K562 (cell line): Measurements from ENCODE around the gene GNB5. TPM values are rescaled to one million over a fixed set of nuclear protein-coding genes. Genes with fewer than 3 reads are reported as not detected.
A peak's percentile ranks its signal among the peaks of the same experiment; 100 is the strongest.

Source experiments
- ATAC-seq: fragments of 200-7000 bp; cut with Tn5 transposase; 3 replicates; pipeline ENCODE4 v1.9.1; 2020; ENCODE audit warnings: moderate library complexity
- BruUV-seq: library from RNA; stranded (reverse); fragments of 400-500 nt; replicated peaks from 2 replicates; lab custom pipeline; 2021; lab: Mats Ljungman, UMichigan
- CTCF ChIA-PET: fragments of 300-600 bp; formaldehyde crosslinking; extraction: SDS; loops from one replicate; lab custom pipeline; 2021; ENCODE audit warnings: low intra/inter-chr PET ratio; lab: Yijun Ruan, JAX
- POLR2A ChIA-PET: fragments of 300-600, 350-650 bp; sonication (Branson Sonifier 250); formaldehyde crosslinking; extraction: SDS; loops from one replicate; lab custom pipeline; 2021; ENCODE audit warnings: antibody characterized with exemption, inconsistent platforms; lab: Yijun Ruan, JAX
- DNase-seq, 4 experiments: peaks; one replicate each; pipeline versions ENCODE4 v3.0.0 to v3.0.0-alpha.2; 2011 to 2018; ENCODE audit warnings: low spot score in 3 of 4, mixed read lengths in 3 of 4; ENCODE audit errors: extremely low read depth in 1 of 4
- FAIRE-seq: peaks from 2 replicates; lab custom pipeline; 2011; peaks lifted over from hg19 to GRCh38; lab: Jason Lieb, UNC
- H2AFZ ChIP-seq: 2 replicates; pipeline ENCODE4 v1.6.0; 2011; ENCODE audit warnings: low read depth, low read length, control low read depth, inconsistent platforms
- H3K27ac ChIP-seq: fragments of 200-600 bp; 3 replicates; pipeline ENCODE4 v1.8.0; 2011; ENCODE audit warnings: low read depth, mild to moderate bottlenecking, control low read depth, inconsistent platforms, low read length, moderate library complexity, mixed read lengths; ENCODE audit errors: extremely low read depth
- H3K27me3 ChIP-seq, 2 experiments: fragments of 300-600 bp in 1 of 2; 2 replicates in 1 of 2; 3 replicates in 1 of 2; pipeline versions ENCODE4 v1.6.0 to v1.8.0; 2011; ENCODE audit warnings: inconsistent platforms in 2 of 2, low read length in 2 of 2, mild to moderate bottlenecking in 1 of 2, mixed read lengths in 1 of 2, moderate library complexity in 1 of 2; ENCODE audit not compliant: control insufficient read depth in 2 of 2, insufficient read depth in 2 of 2
- H3K36me3 ChIP-seq: fragments of 300-600 bp; 3 replicates; pipeline ENCODE4 v1.8.0; 2011; ENCODE audit warnings: mild to moderate bottlenecking, low read length, inconsistent platforms; ENCODE audit not compliant: control insufficient read depth, insufficient read depth
- H3K4me1 ChIP-seq, 2 experiments: fragments of 200-600 bp in 1 of 2; replicated peaks in 1 of 2; 2 replicates in 1 of 2; 3 replicates in 1 of 2; pipeline versions ENCODE4 v1.5.1 to v1.8.0; 2011; ENCODE audit warnings: inconsistent platforms in 2 of 2, low read length in 2 of 2, mild to moderate bottlenecking in 1 of 2, mixed read lengths in 1 of 2, moderate library complexity in 1 of 2; ENCODE audit not compliant: control insufficient read depth in 2 of 2, insufficient read depth in 2 of 2
- H3K4me2 ChIP-seq: 2 replicates; pipeline ENCODE4 v1.6.1; 2011; ENCODE audit warnings: low read length, control low read depth, inconsistent platforms, mixed read lengths; ENCODE audit not compliant: insufficient read depth
- H3K4me3 ChIP-seq: fragments of 200-600 bp; sonication (generic), shearing (Covaris generic); 2 replicates; pipeline ENCODE4 v1.5.1; 2016; ENCODE audit warnings: control low read depth, inconsistent platforms
- H3K79me2 ChIP-seq: fragments of 200-600 bp; 3 replicates; pipeline ENCODE4 v1.8.0; 2011; ENCODE audit warnings: low read length, inconsistent platforms; ENCODE audit not compliant: control insufficient read depth, insufficient read depth
- H3K9ac ChIP-seq, 2 experiments: 2 replicates each; pipeline versions ENCODE4 v1.6.0 to v1.6.1; 2011; ENCODE audit warnings: low read depth in 2 of 2, low read length in 2 of 2, control low read depth in 1 of 2, inconsistent platforms in 1 of 2, mild to moderate bottlenecking in 1 of 2, mixed read lengths in 1 of 2; ENCODE audit not compliant: insufficient read depth in 1 of 2
- H3K9me1 ChIP-seq: one replicate; pipeline ENCODE4 v1.6.0; 2011; ENCODE audit warnings: inconsistent platforms, mild to moderate bottlenecking, low read length, moderate library complexity; ENCODE audit not compliant: control insufficient read depth, insufficient read depth
- H3K9me3 ChIP-seq: replicated peaks from 2 replicates; pipeline ENCODE4 v1.5.1; 2011; ENCODE audit warnings: low read depth, low read length, inconsistent platforms; ENCODE audit not compliant: control insufficient read depth, insufficient read depth
- H4K20me1 ChIP-seq: replicated peaks from 2 replicates; pipeline ENCODE4 v1.6.1; 2011; ENCODE audit warnings: low read length, inconsistent platforms, mixed read lengths; ENCODE audit not compliant: control insufficient read depth, insufficient read depth
- CHAMP1 ChIP-seq: fragments of 450-650 bp; IDR thresholded peaks from 2 replicates; pipeline ENCODE4 v1.6.1; 2016; ENCODE audit warnings: mild to moderate bottlenecking
- CTBP1 ChIP-seq: fragments of 450-650 bp; IDR thresholded peaks from 2 replicates; pipeline ENCODE4 v1.6.1; 2016; ENCODE audit warnings: borderline replicate concordance
- ELF2 ChIP-seq: fragments of 250-450 bp; sonication (Bioruptor Pico); IDR thresholded peaks from 2 replicates; pipeline ENCODE4 v1.5.0; 2021; ENCODE audit warnings: mild to moderate bottlenecking
- FOSL1 ChIP-seq: fragments of 200-800 bp; sonication (Bioruptor generic); conservative IDR thresholded peaks from 2 replicates; pipeline ENCODE4 v1.6.1; 2016; ENCODE audit warnings: missing genetic modification characterization, missing compliant biosample characterization
- MEF2D ChIP-seq: conservative IDR thresholded peaks from 2 replicates; pipeline ENCODE4 v1.6.1; 2016; ENCODE audit warnings: low read depth, missing genetic modification characterization, missing compliant biosample characterization
- NR3C1 ChIP-seq: sonication (generic); formaldehyde crosslinking; IDR thresholded peaks from 2 replicates; pipeline ENCODE4 v1.8.1; 2022; ENCODE audit warnings: missing genetic modification reagents
- NRF1 ChIP-seq, 2 experiments: fragments of 450-650 bp; IDR thresholded peaks in 1 of 2; conservative IDR thresholded peaks in 1 of 2; 2 replicates each; pipeline ENCODE4 v1.6.1; 2014; ENCODE audit warnings: mild to moderate bottlenecking in 2 of 2
- PURB ChIP-seq: sonication (generic); formaldehyde crosslinking; IDR thresholded peaks from 2 replicates; pipeline ENCODE4 v1.9.0; 2021; ENCODE audit warnings: low read depth, mild to moderate bottlenecking, missing genetic modification reagents
- RNF2 ChIP-seq: sonication (generic); IDR thresholded peaks from 2 replicates; pipeline ENCODE4 v1.6.1; 2016
- SMAD3 ChIP-seq: fragments of 450-650 bp; formaldehyde crosslinking; conservative IDR thresholded peaks from 2 replicates; pipeline ENCODE4 v1.4.0; 2020; ENCODE audit warnings: mild to moderate bottlenecking
- TGIF2 ChIP-seq: sonication (generic); formaldehyde crosslinking; IDR thresholded peaks from 2 replicates; pipeline ENCODE4 v1.8.1; 2022; ENCODE audit warnings: mild to moderate bottlenecking, missing genetic modification reagents, moderate library complexity
- ZNF184 ChIP-seq: sonication (generic); formaldehyde crosslinking; IDR thresholded peaks from 2 replicates; pipeline ENCODE4 v1.5.0; 2020; ENCODE audit warnings: missing genetic modification reagents
- WGBS: fragments of 100-300 bp; shearing (Covaris generic); methylation state at CpG from one replicate; pipeline ENCODE4 v1.1.6; 2016; ENCODE audit warnings: low coverage, mixed read lengths; ENCODE audit not compliant: insufficient coverage; ENCODE audit errors: missing lambda C conversion rate; 5-methylcytosine and 5-hydroxymethylcytosine counted together
- in situ Hi-C: fragments of 300-500 bp; cut with MboI; formaldehyde crosslinking; loops from 4 replicates; pipeline ENCODE4 v1.15.0; 2018; ENCODE audit warnings: inconsistent platforms, mixed read lengths
- intact Hi-C: fragments of 100-400 bp; cut with micrococcal nuclease; formaldehyde crosslinking; loops from 2 replicates; pipeline ENCODE4 v1.14.2; 2022
- polyA plus RNA-seq, 8 experiments: library from polyadenylated mRNA; depleted of rRNA in 4 of 8; stranded (reverse) in 5 of 8; unstranded in 3 of 8; fragments of >200 nt; fragmentation: Nextera tagmentation in 2 of 8; fragmentation: Illumina TruSeq in 1 of 8; extraction: Ambion mirVana in 2 of 8; extraction: Trizol in 1 of 8; gene quantifications; 2 replicates each; pipeline versions ENCODE4 v1.2.1 to v1.2.3, GENCODE V29; 2011 to 2014; ENCODE audit warnings: inconsistent platforms in 1 of 8, missing spikeins in 1 of 8
- total RNA-seq, 7 experiments: library from RNA; depleted of rRNA in 6 of 7; stranded (reverse); fragments of >200 nt in 6 of 7; fragmentation: Illumina TruSeq in 2 of 7; extraction: Trizol in 2 of 7; gene quantifications; 2 replicates each; pipeline versions ENCODE4 v1.2.1 to v1.2.3, GENCODE V29; 2011 to 2021; ENCODE audit warnings: low replicate concordance in 1 of 7
- TF ChIP-seq, protein P1 (sequence below): sonication (generic); formaldehyde crosslinking; IDR thresholded peaks from 2 replicates; pipeline ENCODE4 v1.8.0; 2022; ENCODE audit warnings: mild to moderate bottlenecking, missing genetic modification reagents

Gene GNB5
- total and polyA plus RNA-seq, 9 of the 15 experiments (the other 6 are each of a cell fraction or from before 2014, with no cell fraction given) = 0.11 to 2.1 (median 0.77) TPM

GRCh38 chr15:52144656-52145178 lies 46.5 kb downstream of the GNB5 start:
- TF ChIP-seq, protein P1, sequence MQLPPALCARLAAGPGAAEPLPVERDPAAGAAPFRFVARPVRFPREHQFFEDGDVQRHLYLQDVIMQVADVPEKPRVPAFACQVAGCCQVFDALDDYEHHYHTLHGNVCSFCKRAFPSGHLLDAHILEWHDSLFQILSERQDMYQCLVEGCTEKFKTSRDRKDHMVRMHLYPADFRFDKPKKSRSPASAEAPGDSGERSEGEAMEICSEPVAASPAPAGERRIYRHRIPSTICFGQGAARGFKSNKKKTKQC (CRISPR knock-in tag) = no peak
- TF ChIP-seq, all 486 proteins: peak for 0
- in situ Hi-C loops (no loop called here), intact Hi-C loops (loop anchor here (5.0 kb wide), 1 partner anchor 67 kb away; no protein-coding TSS in a partner anchor)
- H4K20me1 ChIP-seq = no peaks in the 10 kb centered on the region
- FAIRE-seq (no peak), ATAC-seq (no peak), DNase-seq (no peak)
- peaks cover 4 to 18% of the 10 kb centered on the region in 2 experiments; a peak in 4 of 5 replicates for H3K4me1 ChIP-seq
- H3K27me3 ChIP-seq = peaks cover 4 to 12% of the 10 kb centered on the region in 2 experiments; a peak in 3 of 5 replicates
- no peaks in the 10 kb centered on the region for H3K9me1 ChIP-seq
- no peak overlapping the region for H3K27ac ChIP-seq
- H3K4me3 ChIP-seq = no peak overlapping the region
- BruUV-seq = no TSS peak
- H2AFZ ChIP-seq = 0 out of 2 replicates have a peak overlapping the region, but pooled peaks have one; percentile 43
- H3K36me3 ChIP-seq = no peaks in the 10 kb centered on the region
- CTCF ChIA-PET = no interaction called here
- POLR2A ChIA-PET = no interaction called here
- no peak overlapping the region for H3K4me2 ChIP-seq
- no peaks in the 10 kb centered on the region for H3K9me3 ChIP-seq
- H3K79me2 ChIP-seq = no peaks in the 10 kb centered on the region
- H3K9ac ChIP-seq = peak overlapping the region in 1 of 2 experiments; percentile 55; a peak in 1 of 4 replicates
- 15% methylated on average over 7 of the region's 7 CpGs for WGBS

- POLR2A ChIA-PET = interaction anchor here (0.5 kb wide), 1 partner anchor 104 kb away, joined by 4 read pairs; no protein-coding TSS in a partner anchor
- peak; percentile 20 to 38 (median 22) for DNase-seq
- no peaks in the 10 kb centered on the region for H3K9me1 ChIP-seq
- TF ChIP-seq NRF1 (conservative IDR thresholded peaks at IDR 0.05 in 1 of 2, IDR thresholded peaks at IDR 0.05 in 1 of 2) (no peak), RNF2 (no peak), ZNF184 (CRISPR knock-in tag) (no peak), PURB (no peak), TGIF2 (no peak), ELF2 (CRISPR knock-in tag) (no peak), SMAD3 (CRISPR knock-in tag) (no peak), CHAMP1 (no peak), FOSL1 (peak; percentile 57), CTBP1 (peak; percentile 48; the same call in 1 of the 2 replicates), MEF2D (tag) (no peak), NR3C1 (CRISPR knock-in tag) (no peak)
These were observed 47.3 kb downstream of the GNB5 start for GRCh38 chr15:52143873-52144272.

More at GRCh38 chr15:52143873-52144272, 47.3 kb downstream of the GNB5 start:
- H2AFZ ChIP-seq = peak overlapping the region; percentile 43; the same call in 1 of the 2 replicates
- CTCF ChIA-PET = interaction anchor here (0.5 to 0.7 kb wide), 2 partner anchors 144 to 334 kb away, joined by 3 read pairs; no protein-coding TSS in a partner anchor
- ATAC-seq (peak; percentile 23; the same call in 1 of the 3 replicates), FAIRE-seq (no peak)
- H3K27ac ChIP-seq = no peak overlapping the region
- no TSS peak for BruUV-seq
- no peaks in the 10 kb centered on the region for H3K9me3 ChIP-seq
- intact Hi-C loops = loop anchor here (5.0 kb wide), 1 partner anchor 67 kb away; no protein-coding TSS in a partner anchor
- H3K79me2 ChIP-seq = no peaks in the 10 kb centered on the region
- peaks cover 0 to 7% of the 10 kb centered on the region in 2 experiments; a peak in 1 of 5 replicates for H3K27me3 ChIP-seq
- peaks cover 4 to 22% of the 10 kb centered on the region in 2 experiments; a peak in 4 of 5 replicates for H3K4me1 ChIP-seq
- H3K36me3 ChIP-seq = no peaks in the 10 kb centered on the region
- no peaks in the 10 kb centered on the region for H4K20me1 ChIP-seq
- 13% methylated on average over 11 of the region's 11 CpGs for WGBS
- H3K9ac ChIP-seq = no peak overlapping the region
- H3K4me2 ChIP-seq = no peak overlapping the region; the same call in 1 of the 2 replicates
- H3K4me3 ChIP-seq = no peak overlapping the region
- in situ Hi-C loops = no loop called here
